Natural killer cell (primary cell): ENCODE data around the gene WDFY1. TPM values are rescaled to one million over a fixed set of nuclear protein-coding genes. Genes with fewer than 3 reads are reported as not detected.

Experiments
- ATAC-seq, 3 donors: fragments of 150-1000 bp in 2 of 3; fragments of 200-7000 bp in 1 of 3; cut with Tn5 transposase; 1 replicate in 1 of 3; 2 replicates in 2 of 3; pipeline ENCODE4 v1.10.0; 2021; ENCODE audit warnings: mild to moderate bottlenecking in 2 of 3, moderate library complexity in 2 of 3
- DNase-seq, 2 donors: peaks; one replicate each; pipeline versions ENCODE4 v3.0.0 to v3.0.0-alpha.2; 2013 to 2021; ENCODE audit warnings: mixed read lengths in 1 of 2
- H3K27ac ChIP-seq: one replicate; pipeline ENCODE4 v1.5.1; 2013; ENCODE audit warnings: mild to moderate bottlenecking, low read length
- H3K27me3 ChIP-seq: one replicate; pipeline ENCODE4 v1.6.1; 2013; ENCODE audit warnings: low read length; ENCODE audit not compliant: control insufficient read depth, insufficient read depth
- H3K36me3 ChIP-seq: one replicate; pipeline ENCODE4 v1.6.1; 2013; ENCODE audit warnings: low read length; ENCODE audit not compliant: control insufficient read depth, insufficient read depth
- H3K4me1 ChIP-seq: one replicate; pipeline ENCODE4 v1.6.1; 2013; ENCODE audit warnings: low read length; ENCODE audit not compliant: control insufficient read depth, insufficient read depth
- H3K4me3 ChIP-seq: one replicate; pipeline ENCODE4 v1.5.1; 2013; ENCODE audit warnings: low read length
- H3K9me3 ChIP-seq: one replicate; pipeline ENCODE4 v1.6.1; 2013; ENCODE audit warnings: low read length; ENCODE audit not compliant: control insufficient read depth, insufficient read depth
- H3K27ac Mint-ChIP-seq, 2 donors: one replicate each; pipeline ENCODE4 v1.8.0; 2022; ENCODE audit warnings: mild to moderate bottlenecking in 2 of 2, mixed read lengths in 2 of 2, moderate library complexity in 1 of 2
- H3K27me3 Mint-ChIP-seq, 2 donors: one replicate each; pipeline ENCODE4 v1.8.0; 2022; ENCODE audit warnings: low read depth in 2 of 2, mixed read lengths in 2 of 2
- H3K36me3 Mint-ChIP-seq: one replicate; pipeline ENCODE4 v1.8.0; 2022; ENCODE audit warnings: mixed read lengths
- H3K4me1 Mint-ChIP-seq, 2 donors: one replicate each; pipeline ENCODE4 v1.8.0; 2022; ENCODE audit warnings: mixed read lengths in 2 of 2
- H3K4me3 Mint-ChIP-seq: one replicate; pipeline ENCODE4 v1.8.0; 2022; ENCODE audit warnings: mild to moderate bottlenecking, moderate library complexity, mixed read lengths
- H3K9me3 Mint-ChIP-seq, 2 donors: one replicate each; pipeline ENCODE4 v1.8.0; 2022; ENCODE audit warnings: mixed read lengths in 2 of 2
- CTCF ChIP-seq: fragments of 200-600 bp; IDR thresholded peaks from one replicate; pipeline ENCODE4 v1.8.0; 2022; ENCODE audit warnings: antibody characterized with exemption
- WGBS: methylation state at CpG from one replicate; pipeline ENCODE4 v1.1.7; 2013; ENCODE audit warnings: missing lambda C conversion rate; ENCODE audit not compliant: insufficient coverage; 5-methylcytosine and 5-hydroxymethylcytosine counted together
- intact Hi-C: fragments of 100-400 bp; cut with micrococcal nuclease; formaldehyde crosslinking; loops from one replicate; pipeline ENCODE4 v1.14.2; 2022
- total RNA-seq, 4 donors: library from RNA; stranded (reverse); fragments of 120-200 nt in 1 of 4; gene quantifications; one replicate each; pipeline versions ENCODE4 v1.2.3 to v1.2.4, GENCODE V29; 2013 to 2022

Gene WDFY1
- total RNA-seq, 3 donors from 2014 or later (not counting 1 experiment from before 2014, with no cell fraction given), result 90.2 to 96.2 (median 92.0) TPM

- ATAC-seq, result no peak
- no peaks in the 10 kb centered on the region for H3K36me3 Mint-ChIP-seq
- Histone ChIP-seq H3K27me3 (no peaks in the 10 kb centered on the region), H3K9me3 (no peaks in the 10 kb centered on the region), H3K4me1 (peaks cover 40% of the 10 kb centered on the region), H3K4me3 (no peak overlapping the region), H3K27ac (no peak overlapping the region), H3K36me3 (no peaks in the 10 kb centered on the region)
- peak overlapping the region in 1 of 2 donors; percentile 37 for H3K27ac Mint-ChIP-seq
- DNase-seq, result no peak
- no peak for TF ChIP-seq CTCF
- no peaks in the 10 kb centered on the region for H3K9me3 Mint-ChIP-seq
- intact Hi-C loops, result no loop called here
- H3K27me3 Mint-ChIP-seq, result no peaks in the 10 kb centered on the region
- peaks cover 58 to 63% of the 10 kb centered on the region in 2 donors for H3K4me1 Mint-ChIP-seq
- H3K4me3 Mint-ChIP-seq, result no peak overlapping the region
- WGBS, result 63% methylated on average over 3 of the region's 5 CpGs
Measured at GRCh38 chr2:223936862-223937326, 8.2 kb downstream of the WDFY1 start.

GRCh38 chr2:223935459-223936125, 9.5 kb downstream of the WDFY1 start:
- no peak for DNase-seq
- Histone ChIP-seq H3K9me3 (no peaks in the 10 kb centered on the region), H3K4me1 (peaks cover 30% of the 10 kb centered on the region), H3K36me3 (no peaks in the 10 kb centered on the region), H3K27ac (no peak overlapping the region), H3K27me3 (no peaks in the 10 kb centered on the region), H3K4me3 (no peak overlapping the region)
- no peaks in the 10 kb centered on the region for H3K9me3 Mint-ChIP-seq
- no peaks in the 10 kb centered on the region for H3K27me3 Mint-ChIP-seq
- H3K4me1 Mint-ChIP-seq, result peaks cover 53 to 56% of the 10 kb centered on the region in 2 donors
- intact Hi-C loops, result no loop called here
- peak overlapping the region; percentile 26 to 37 for H3K27ac Mint-ChIP-seq
- no peak for ATAC-seq
- no peak overlapping the region for H3K4me3 Mint-ChIP-seq
- no peak for TF ChIP-seq CTCF
- no peaks in the 10 kb centered on the region for H3K36me3 Mint-ChIP-seq

GRCh38 chr2:223934870-223935269, 10.3 kb downstream of the WDFY1 start:
- no peaks in the 10 kb centered on the region for H3K36me3 Mint-ChIP-seq
- peak overlapping the region; percentile 29 for H3K27ac Mint-ChIP-seq
- 88% methylated on average over 6 of the region's 6 CpGs for WGBS
- no peak overlapping the region for H3K4me3 ChIP-seq
- H3K27me3 Mint-ChIP-seq, result no peaks in the 10 kb centered on the region
- H3K9me3 Mint-ChIP-seq, result no peaks in the 10 kb centered on the region
- no peaks in the 10 kb centered on the region for H3K9me3 ChIP-seq
- no peaks in the 10 kb centered on the region for H3K27me3 ChIP-seq
- peak overlapping the region; percentile 47 for H3K4me3 Mint-ChIP-seq
- peaks cover 36% of the 10 kb centered on the region for H3K4me1 ChIP-seq
- ATAC-seq (no peak), DNase-seq (no peak)
- H3K36me3 ChIP-seq, result no peaks in the 10 kb centered on the region
- no peak for TF ChIP-seq CTCF
- no peak overlapping the region for H3K27ac ChIP-seq
- intact Hi-C loops, result no loop called here
- H3K4me1 Mint-ChIP-seq, result peaks cover 61 to 63% of the 10 kb centered on the region in 2 donors
